RKO (cell line): ENCODE results near the gene RBCK1.
"Not testable (repeated sequence)": the region's sequence is repeated elsewhere in the genome, so short reads cannot be mapped to it uniquely, and the experiment has no call there.

Experiments used
- DNase-seq: peaks from one replicate; pipeline ENCODE4 v3.0.0-alpha.2; 2016; ENCODE audit warnings: low spot score

Gene RBCK1

GRCh38 chr20:472889-473292, 64.8 kb downstream of the RBCK1 start:
- DNase-seq, result no peak

- no peak for DNase-seq
Measured at GRCh38 chr20:474581-474980, 66.5 kb downstream of the RBCK1 start.

GRCh38 chr20:475463-476357, 67.6 kb downstream of the RBCK1 start:
- DNase-seq, result no peak

GRCh38 chr20:476561-477249, 68.6 kb downstream of the RBCK1 start:
- DNase-seq, result not testable (repeated sequence)

- no peak for DNase-seq
Measured at GRCh38 chr20:478010-478948, 70.2 kb downstream of the RBCK1 start.

- peak; percentile 83 for DNase-seq
Measured at GRCh38 chr20:478949-479429, 70.9 kb downstream of the RBCK1 start.

- DNase-seq, result no peak
Measured at GRCh38 chr20:479487-479886, 71.4 kb downstream of the RBCK1 start.

GRCh38 chr20:480044-480443, 71.9 kb downstream of the RBCK1 start:
- DNase-seq, result no peak

- no peak for DNase-seq
Measured at GRCh38 chr20:481167-481566, 73.1 kb downstream of the RBCK1 start.
